ENCODE results near the gene PRPF18. TPM values are rescaled to one million over a fixed set of nuclear protein-coding genes. Genes with fewer than 3 reads are reported as not detected.

The PRPF18 gene
- total and polyA plus RNA-seq, 12 donors: 6.7 to 17.1 (median 14.4) TPM

DNA sequence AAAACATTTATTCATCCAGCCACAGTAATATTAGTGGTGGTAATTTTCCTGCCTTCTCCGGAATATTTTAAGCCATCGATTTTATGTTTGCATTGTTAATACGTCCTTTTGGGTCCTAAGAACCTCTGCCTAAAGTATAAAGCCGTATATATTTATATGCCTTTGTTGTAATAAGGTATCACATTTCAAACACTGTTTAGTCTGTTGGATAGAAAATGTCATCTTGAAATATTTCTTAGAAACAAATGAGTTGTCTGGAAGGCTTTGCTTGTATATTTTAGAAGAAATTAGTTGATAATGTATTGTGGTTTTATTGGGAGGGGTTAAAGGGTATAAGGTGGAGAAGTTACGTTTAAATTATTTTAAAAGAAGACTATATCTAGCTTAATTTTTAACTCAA lies 11.1 kb downstream of the PRPF18 start:
- no peak for ATAC-seq
- Histone ChIP-seq H3K9me3 (no peaks in the 10 kb centered on the region), H3K27me3 (no peaks in the 10 kb centered on the region), H3K4me1 (no peaks in the 10 kb centered on the region), H3K27ac (no peak overlapping the region), H3K36me3 (peaks cover 0 to 69% (median 16%) of the 10 kb centered on the region in 9 donors), H3K4me3 (no peak overlapping the region)
- no peak for DNase-seq
- TF ChIP-seq, protein P1, sequence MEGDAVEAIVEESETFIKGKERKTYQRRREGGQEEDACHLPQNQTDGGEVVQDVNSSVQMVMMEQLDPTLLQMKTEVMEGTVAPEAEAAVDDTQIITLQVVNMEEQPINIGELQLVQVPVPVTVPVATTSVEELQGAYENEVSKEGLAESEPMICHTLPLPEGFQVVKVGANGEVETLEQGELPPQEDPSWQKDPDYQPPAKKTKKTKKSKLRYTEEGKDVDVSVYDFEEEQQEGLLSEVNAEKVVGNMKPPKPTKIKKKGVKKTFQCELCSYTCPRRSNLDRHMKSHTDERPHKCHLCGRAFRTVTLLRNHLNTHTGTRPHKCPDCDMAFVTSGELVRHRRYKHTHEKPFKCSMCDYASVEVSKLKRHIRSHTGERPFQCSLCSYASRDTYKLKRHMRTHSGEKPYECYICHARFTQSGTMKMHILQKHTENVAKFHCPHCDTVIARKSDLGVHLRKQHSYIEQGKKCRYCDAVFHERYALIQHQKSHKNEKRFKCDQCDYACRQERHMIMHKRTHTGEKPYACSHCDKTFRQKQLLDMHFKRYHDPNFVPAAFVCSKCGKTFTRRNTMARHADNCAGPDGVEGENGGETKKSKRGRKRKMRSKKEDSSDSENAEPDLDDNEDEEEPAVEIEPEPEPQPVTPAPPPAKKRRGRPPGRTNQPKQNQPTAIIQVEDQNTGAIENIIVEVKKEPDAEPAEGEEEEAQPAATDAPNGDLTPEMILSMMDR (IDR thresholded peaks at IDR 0.05): no peak
- intact Hi-C loops (cut with DNase I): no loop called here
- 85 to 96% methylated on average over 5 of the region's 5 CpGs for WGBS, 2 donors

DNA sequence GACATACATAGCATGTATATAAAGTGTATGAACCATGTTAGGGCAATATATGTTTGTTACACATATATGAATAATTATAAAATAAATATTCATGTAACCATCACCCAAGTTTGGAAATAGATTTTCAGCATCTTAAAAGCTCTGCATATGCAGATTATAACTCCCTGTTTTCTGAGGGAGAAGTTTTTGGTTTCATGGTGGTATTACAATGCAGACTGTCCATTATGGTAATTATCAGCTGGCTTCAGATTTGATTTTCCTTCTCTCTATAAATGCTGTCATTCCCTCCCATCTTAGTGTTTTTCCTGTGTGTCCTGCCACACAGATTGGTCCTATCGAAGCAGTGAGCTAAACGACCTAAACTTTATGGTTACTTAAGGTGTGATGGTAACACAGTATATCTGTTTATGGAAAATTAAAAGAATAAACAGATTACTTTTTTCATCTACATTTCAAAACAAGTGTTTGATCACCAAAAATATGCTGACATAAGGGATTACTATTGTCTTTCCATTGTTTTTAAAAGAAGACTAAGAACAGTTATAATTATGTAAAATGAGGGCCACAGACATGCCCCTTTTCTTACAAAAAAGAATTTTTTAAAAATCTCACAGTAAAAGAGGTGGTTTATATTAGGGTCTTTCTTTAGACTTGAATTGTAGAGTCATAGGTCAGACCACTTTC lies 17.7 kb downstream of the PRPF18 start:
- no peaks in the 10 kb centered on the region for H3K9me3 ChIP-seq
- no peak overlapping the region for H3K4me3 ChIP-seq
- peaks cover 0 to 16% (median 0%) of the 10 kb centered on the region in 9 donors for H3K4me1 ChIP-seq
- DNase-seq (no peak), ATAC-seq (no peak)
- WGBS, 2 donors: 79 to 87% methylated on average over 2 of the region's 2 CpGs
- H3K36me3 ChIP-seq: peaks cover 0 to 93% (median 28%) of the 10 kb centered on the region in 9 donors
- no peak overlapping the region for H3K27ac ChIP-seq
- intact Hi-C loops (cut with DNase I): no loop called here
- H3K27me3 ChIP-seq: no peaks in the 10 kb centered on the region
- TF ChIP-seq, protein P1 (IDR thresholded peaks at IDR 0.05): no peak

DNA sequence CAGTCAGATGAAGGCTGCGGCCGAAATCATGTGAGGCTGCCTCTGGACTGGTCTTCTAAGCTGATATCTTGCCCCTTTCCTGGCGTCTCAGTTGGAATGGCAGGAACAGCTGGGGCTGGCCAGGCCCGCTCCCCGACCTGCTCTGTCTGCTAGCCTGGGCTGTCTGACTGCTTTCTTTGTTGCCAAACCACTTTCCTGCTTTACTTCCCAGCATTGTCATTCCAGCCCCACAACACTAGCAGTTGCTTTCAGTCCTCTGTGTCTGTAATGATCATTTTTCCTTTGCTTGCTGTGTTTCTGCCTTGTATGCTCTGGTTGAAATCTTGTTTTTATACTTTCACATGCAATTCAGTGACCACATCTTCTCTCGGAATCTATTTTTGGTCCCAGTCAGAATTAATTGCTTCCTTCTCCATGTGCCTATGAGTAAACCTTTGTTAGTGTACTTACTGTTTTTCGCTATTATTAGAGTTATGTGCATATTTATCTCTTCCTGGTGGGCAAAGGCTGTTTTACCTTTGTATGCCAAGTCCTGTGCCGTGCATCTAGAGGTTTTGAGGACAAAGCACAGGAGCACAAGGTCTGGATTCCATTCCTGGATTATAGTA lies 21.6 kb downstream of the PRPF18 start:
- WGBS, 2 donors: 61 to 70% methylated on average over 8 of the region's 8 CpGs
- ATAC-seq (peak in 1 of 8 donors; percentile 45), DNase-seq (no peak)
- Histone ChIP-seq H3K36me3 (peaks cover 0 to 96% (median 35%) of the 10 kb centered on the region in 9 donors), H3K27me3 (no peaks in the 10 kb centered on the region), H3K4me3 (no peak overlapping the region), H3K4me1 (peaks cover 0 to 18% (median 0%) of the 10 kb centered on the region in 9 donors), H3K9me3 (no peaks in the 10 kb centered on the region), H3K27ac (peak overlapping the region in 1 of 10 donors; percentile 67)
- intact Hi-C loops (cut with DNase I): no loop called here
- TF ChIP-seq, protein P1 (IDR thresholded peaks at IDR 0.05): no peak

DNA sequence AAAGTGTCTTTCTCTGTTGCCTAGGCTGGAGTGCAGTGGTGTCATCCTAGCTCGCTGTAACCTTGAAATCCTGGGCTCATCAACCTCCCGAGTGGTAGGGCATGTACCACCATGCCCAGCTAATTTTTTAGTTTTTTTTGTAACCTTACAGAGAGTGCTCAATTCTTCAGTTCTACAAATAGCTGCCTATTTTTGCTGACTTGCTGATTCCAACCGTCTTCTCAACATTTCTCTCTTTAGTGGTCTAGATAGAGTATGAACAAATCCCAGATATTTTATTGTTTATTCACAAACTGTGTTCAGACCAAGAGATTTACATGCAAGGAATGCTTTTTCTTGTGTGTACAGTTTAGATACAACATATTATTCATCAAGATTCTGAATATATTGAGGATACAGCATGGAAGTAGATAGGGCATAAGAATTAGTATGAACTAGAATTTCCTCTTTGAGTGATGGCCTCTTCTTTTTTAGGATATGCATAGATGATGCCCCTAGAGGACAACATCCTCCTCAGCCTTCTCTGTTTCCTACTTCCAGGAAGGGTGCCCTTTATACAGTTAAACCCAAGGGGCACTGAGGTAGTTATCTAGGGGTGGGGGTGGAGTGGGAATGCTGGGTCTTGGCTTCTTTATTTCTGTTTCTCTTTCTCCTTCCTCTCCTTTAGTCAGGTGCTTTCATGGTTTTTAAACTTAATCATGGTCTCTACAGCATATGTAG lies 26.0 kb downstream of the PRPF18 start:
- Histone ChIP-seq H3K27me3 (no peaks in the 10 kb centered on the region), H3K27ac (no peak overlapping the region), H3K9me3 (no peaks in the 10 kb centered on the region), H3K4me3 (no peak overlapping the region), H3K36me3 (peaks cover 0 to 99% (median 40%) of the 10 kb centered on the region in 9 donors), H3K4me1 (peaks cover 0 to 22% (median 0%) of the 10 kb centered on the region in 9 donors)
- intact Hi-C loops (cut with DNase I): loop anchor here in 7 of 10 donors (1.0 to 10.0 kb wide), 4 partner anchors 162 to 166 kb away; no protein-coding TSS in a partner anchor
- TF ChIP-seq, protein P1 (IDR thresholded peaks at IDR 0.05): no peak
- ATAC-seq (no peak), DNase-seq (no peak)
- 87% methylated on average over 3 of the region's 3 CpGs for WGBS, 2 donors

All from heart right ventricle (tissue), 16 donors.